ENCODE data around the gene KDM4B. TPM values are rescaled to one million over a fixed set of nuclear protein-coding genes. Genes with fewer than 3 reads are reported as not detected.

KDM4B gene
- total RNA-seq, 4 donors from 2014 or later, result 26.0 to 51.2 (median 34.2) TPM

DNA sequence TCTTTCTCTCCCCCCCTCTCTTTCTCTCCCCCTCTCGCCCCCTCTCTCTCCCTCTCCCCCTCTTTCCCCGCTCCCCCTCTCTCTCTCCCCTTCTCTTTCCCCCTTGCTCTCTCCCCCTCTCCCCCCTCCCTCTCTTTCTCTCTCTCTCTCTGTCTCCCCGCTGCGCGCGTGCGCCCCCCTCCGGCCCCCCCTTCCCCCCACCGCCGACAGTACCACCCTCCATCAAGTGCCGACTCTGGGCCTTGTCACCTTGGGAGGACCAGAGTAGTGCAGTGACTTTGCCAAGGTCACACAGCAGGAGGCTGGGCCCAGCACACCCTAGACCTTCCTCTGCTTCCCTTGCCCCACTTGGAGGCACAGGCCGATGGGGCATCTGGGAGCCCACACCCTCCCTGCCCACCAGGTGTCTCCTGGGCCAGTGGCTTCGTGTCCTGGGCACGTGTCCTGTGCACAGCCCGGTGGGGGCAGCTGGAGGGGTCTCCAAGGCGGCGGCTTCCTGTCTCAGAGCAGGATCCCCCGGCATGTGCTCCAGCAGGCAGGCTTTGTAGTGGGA, 121.6 kb downstream of the KDM4B start:
- intact Hi-C loops (cut with DNase I), result no loop called here
- Histone ChIP-seq H3K4me1 (peaks cover 21 to 36% (median 35%) of the 10 kb centered on the region in 4 donors), H3K36me3 (peaks cover 25 to 42% (median 38%) of the 10 kb centered on the region in 4 donors), H3K4me3 (no peak overlapping the region), H3K27ac (replicated peaks in 1 of 4) (peak overlapping the region; percentile 67 to 82 (median 74)), H3K9me3 (no peaks in the 10 kb centered on the region), H3K27me3 (no peaks in the 10 kb centered on the region)
- DNase-seq (ENCODE audit: extremely low spot score), result no peak
- TF ChIP-seq, protein P1, sequence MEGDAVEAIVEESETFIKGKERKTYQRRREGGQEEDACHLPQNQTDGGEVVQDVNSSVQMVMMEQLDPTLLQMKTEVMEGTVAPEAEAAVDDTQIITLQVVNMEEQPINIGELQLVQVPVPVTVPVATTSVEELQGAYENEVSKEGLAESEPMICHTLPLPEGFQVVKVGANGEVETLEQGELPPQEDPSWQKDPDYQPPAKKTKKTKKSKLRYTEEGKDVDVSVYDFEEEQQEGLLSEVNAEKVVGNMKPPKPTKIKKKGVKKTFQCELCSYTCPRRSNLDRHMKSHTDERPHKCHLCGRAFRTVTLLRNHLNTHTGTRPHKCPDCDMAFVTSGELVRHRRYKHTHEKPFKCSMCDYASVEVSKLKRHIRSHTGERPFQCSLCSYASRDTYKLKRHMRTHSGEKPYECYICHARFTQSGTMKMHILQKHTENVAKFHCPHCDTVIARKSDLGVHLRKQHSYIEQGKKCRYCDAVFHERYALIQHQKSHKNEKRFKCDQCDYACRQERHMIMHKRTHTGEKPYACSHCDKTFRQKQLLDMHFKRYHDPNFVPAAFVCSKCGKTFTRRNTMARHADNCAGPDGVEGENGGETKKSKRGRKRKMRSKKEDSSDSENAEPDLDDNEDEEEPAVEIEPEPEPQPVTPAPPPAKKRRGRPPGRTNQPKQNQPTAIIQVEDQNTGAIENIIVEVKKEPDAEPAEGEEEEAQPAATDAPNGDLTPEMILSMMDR (IDR thresholded peaks at IDR 0.05), result no peak
- no peak for TF ChIP-seq POLR2A (IDR thresholded peaks at IDR 0.05; ENCODE audit: low read depth)
- no peak for TF ChIP-seq EP300 (IDR thresholded peaks at IDR 0.05)
- no peak for TF ChIP-seq POLR2AphosphoS5 (IDR thresholded peaks at IDR 0.05)
- WGBS, result 40% methylated on average over 2 of the region's 18 CpGs

DNA sequence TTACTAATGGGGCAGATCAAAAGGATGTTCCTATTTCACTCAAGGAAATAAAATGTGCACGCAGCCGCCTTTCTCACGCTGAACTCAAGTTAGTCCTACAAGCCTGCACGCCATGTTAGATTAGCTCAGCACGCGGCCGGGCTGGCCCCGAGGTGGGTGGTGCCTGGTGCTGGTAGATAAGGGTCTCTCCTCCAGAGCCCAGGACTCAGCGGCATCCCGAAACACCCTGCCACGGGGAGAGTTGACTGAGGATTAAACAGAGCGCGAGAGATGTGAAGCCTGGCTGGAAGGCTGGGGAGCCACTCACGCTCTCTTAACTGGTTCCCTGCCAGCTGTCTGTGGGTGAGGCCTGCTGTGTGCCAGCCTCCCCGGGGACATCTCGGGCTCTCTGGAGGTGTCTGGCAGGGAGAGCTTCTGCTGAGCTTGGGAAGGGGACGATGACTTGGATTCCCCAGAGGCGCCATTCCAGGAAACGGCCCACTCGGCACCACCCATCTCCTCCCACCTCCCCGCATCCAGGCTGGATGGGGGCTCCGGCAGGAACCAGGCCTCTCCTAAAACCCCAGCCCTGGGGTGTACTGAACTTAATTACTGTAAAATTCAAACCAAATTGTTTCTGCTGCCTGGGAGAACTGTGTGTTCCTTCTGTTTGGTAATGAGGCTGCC, 122.2 kb downstream of the KDM4B start:
- Histone ChIP-seq H3K36me3 (peaks cover 25 to 35% (median 34%) of the 10 kb centered on the region in 4 donors), H3K27ac (replicated peaks in 1 of 4) (peak overlapping the region; percentile 67 to 82 (median 74)), H3K4me1 (peaks cover 21 to 36% (median 35%) of the 10 kb centered on the region in 4 donors), H3K4me3 (peak overlapping the region in 2 of 4 donors; percentile 7 to 24), H3K27me3 (no peaks in the 10 kb centered on the region), H3K9me3 (no peaks in the 10 kb centered on the region)
- intact Hi-C loops (cut with DNase I), result no loop called here
- WGBS, result 44% methylated on average over 19 of the region's 22 CpGs
- TF ChIP-seq POLR2A (IDR thresholded peaks at IDR 0.05; ENCODE audit: low read depth), result no peak
- no peak for TF ChIP-seq EP300 (IDR thresholded peaks at IDR 0.05)
- TF ChIP-seq, protein P1 (IDR thresholded peaks at IDR 0.05), result no peak
- TF ChIP-seq POLR2AphosphoS5 (IDR thresholded peaks at IDR 0.05), result no peak
- DNase-seq (ENCODE audit: extremely low spot score), result no peak

DNA sequence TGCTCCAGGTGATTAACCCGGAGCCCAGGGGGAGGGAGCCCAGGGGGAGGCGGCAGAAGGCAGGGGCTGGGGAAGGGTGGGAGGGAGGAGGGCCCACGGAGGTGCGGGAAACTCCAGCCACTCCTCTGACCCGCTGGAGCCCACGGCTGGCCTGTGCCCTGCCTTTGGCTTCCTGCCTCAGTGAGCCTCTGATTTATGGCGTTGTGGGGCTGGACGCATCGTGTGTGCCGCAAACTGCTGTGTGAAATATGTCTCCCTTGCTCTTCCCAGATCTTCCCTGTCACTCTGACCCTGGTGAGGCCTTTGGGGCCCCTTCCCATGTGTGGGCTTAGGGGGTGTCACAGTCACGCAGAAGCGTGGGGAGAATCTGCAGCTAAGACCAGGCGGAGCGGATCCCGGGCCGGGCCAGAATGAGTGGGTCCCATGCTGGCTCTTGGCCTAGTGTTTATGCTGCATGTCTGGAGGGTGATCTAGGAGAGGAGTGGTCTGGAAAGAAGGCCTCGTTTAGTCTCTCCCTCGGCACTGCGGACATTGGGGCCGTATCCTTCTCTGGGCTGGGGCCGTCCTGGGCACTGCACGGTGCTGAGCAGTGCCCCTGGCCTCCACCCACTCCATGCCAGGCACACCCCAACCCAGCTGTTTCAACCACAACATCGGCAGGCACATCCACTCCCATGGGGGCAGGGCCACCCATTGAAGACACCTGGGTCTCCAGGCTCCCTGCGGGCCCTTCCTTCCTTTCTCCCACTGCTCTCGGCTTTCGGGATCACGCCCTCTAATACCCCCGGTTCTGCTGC, 123.0 kb downstream of the KDM4B start:
- DNase-seq (ENCODE audit: extremely low spot score), result no peak
- TF ChIP-seq EP300 (IDR thresholded peaks at IDR 0.05) (no peak), POLR2A (IDR thresholded peaks at IDR 0.05; ENCODE audit: low read depth) (no peak), POLR2AphosphoS5 (IDR thresholded peaks at IDR 0.05) (no peak)
- TF ChIP-seq, protein P1 (IDR thresholded peaks at IDR 0.05), result no peak
- peak overlapping the region; percentile 67 to 82 (median 74) for H3K27ac ChIP-seq (replicated peaks in 1 of 4)
- 59% methylated on average over 20 of the region's 28 CpGs for WGBS
- peaks cover 20 to 34% (median 30%) of the 10 kb centered on the region in 4 donors for H3K36me3 ChIP-seq
- peak overlapping the region in 2 of 4 donors; percentile 7 to 24 for H3K4me3 ChIP-seq
- H3K27me3 ChIP-seq, result no peaks in the 10 kb centered on the region
- no peaks in the 10 kb centered on the region for H3K9me3 ChIP-seq
- intact Hi-C loops (cut with DNase I), result no loop called here
- H3K4me1 ChIP-seq, result peaks cover 21 to 36% (median 35%) of the 10 kb centered on the region in 4 donors

DNA sequence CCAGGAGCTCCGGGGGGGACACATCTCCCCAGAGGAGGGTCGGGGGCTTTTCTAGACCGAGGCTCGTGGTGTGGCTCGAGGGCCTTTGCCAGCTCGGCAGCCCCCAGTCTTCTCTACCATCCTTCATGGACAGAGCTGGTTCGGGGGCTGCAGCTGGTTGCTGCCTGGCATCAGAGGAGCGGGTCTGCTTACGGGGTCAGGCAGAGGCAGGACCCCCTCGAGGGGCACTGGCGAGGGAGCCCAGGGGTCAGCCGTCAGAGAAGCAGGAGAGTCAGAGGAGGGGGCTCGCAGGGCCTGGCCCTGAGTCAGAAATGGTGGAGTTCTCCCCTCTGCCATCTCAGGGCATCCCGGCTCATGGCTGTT, 123.5 kb downstream of the KDM4B start:
- H3K27me3 ChIP-seq, result no peaks in the 10 kb centered on the region
- peaks cover 21 to 36% (median 35%) of the 10 kb centered on the region in 4 donors for H3K4me1 ChIP-seq
- peaks cover 15 to 33% (median 28%) of the 10 kb centered on the region in 4 donors for H3K36me3 ChIP-seq
- H3K4me3 ChIP-seq, result no peak overlapping the region
- no peak for DNase-seq (ENCODE audit: extremely low spot score)
- H3K27ac ChIP-seq (replicated peaks in 1 of 4), result peak overlapping the region in 2 of 4 donors; percentile 73 to 82
- H3K9me3 ChIP-seq, result no peaks in the 10 kb centered on the region
- TF ChIP-seq POLR2AphosphoS5 (IDR thresholded peaks at IDR 0.05) (no peak), POLR2A (IDR thresholded peaks at IDR 0.05; ENCODE audit: low read depth) (no peak), EP300 (IDR thresholded peaks at IDR 0.05) (no peak)
- TF ChIP-seq, protein P1 (IDR thresholded peaks at IDR 0.05), result no peak
- intact Hi-C loops (cut with DNase I), result no loop called here
- 83% methylated on average over 7 of the region's 14 CpGs for WGBS

Measured in esophagus muscularis mucosa (tissue), 4 donors.